Sigmoid colon (tissue), 4 donors: ENCODE measurements around the gene P4HA1.
"Not testable (repeated sequence)": the region's sequence is repeated elsewhere in the genome, so short reads cannot be mapped to it uniquely, and the experiment has no call there.

Source experiments
- CTCF ChIP-seq, 4 experiments: fragments of 450-650 bp in 3 of 4; fragments of 200-600 bp in 1 of 4; IDR thresholded peaks; one replicate each; pipeline ENCODE4 v1.5.1; 2016 to 2019; ENCODE audit warnings: antibody characterized with exemption in 4 of 4, mild to moderate bottlenecking in 3 of 4, moderate library complexity in 2 of 4
- EP300 ChIP-seq, 4 donors: sonication (generic); formaldehyde crosslinking; IDR thresholded peaks; one replicate each; pipeline ENCODE4 v1.6.1; 2017; ENCODE audit warnings: antibody characterized with exemption in 4 of 4

- not testable (repeated sequence) for TF ChIP-seq CTCF, EP300 (IDR thresholded peaks at IDR 0.05)
Measured at GRCh38 chr10:73112032-73112431, 15.4 kb upstream of the P4HA1 start.
